ENCODE results near the gene MED12L.

The MED12L gene

GRCh38 chr3:151459358-151459757 lies 373.9 kb downstream of the MED12L start:
- no peak for DNase-seq (ENCODE audit: extremely low spot score)
- TF ChIP-seq CTCF (IDR thresholded peaks at IDR 0.05; ENCODE audit: control extremely low read depth, extremely low read depth, low read depth, missing control alignments) = no peak
- ChIA-PET CTCF (interaction anchor here (0.8 to 4.9 kb wide), 3 partner anchors 9 to 293 kb away, joined by 3 to 32 read pairs (median 4); no protein-coding TSS in a partner anchor), POLR2A (no interaction called here)

- no peak for DNase-seq (ENCODE audit: extremely low spot score)
- ChIA-PET POLR2A (no interaction called here), CTCF (interaction anchor here (0.8 to 4.9 kb wide), 4 partner anchors 8 to 292 kb away, joined by 3 to 32 read pairs (median 4); no protein-coding TSS in a partner anchor)
- no peak for TF ChIP-seq CTCF (IDR thresholded peaks at IDR 0.05; ENCODE audit: control extremely low read depth, extremely low read depth, low read depth, missing control alignments)
Observed at GRCh38 chr3:151460228-151460627, 374.8 kb downstream of the MED12L start.

GRCh38 chr3:151460774-151461450 lies 375.4 kb downstream of the MED12L start, which contains the start of gene IGSF10:
TSS of gene IGSF10 (minus strand) at chr3:151461061. CDS start at chr3:151458709, 2,352 bp downstream.
- CTCF ChIA-PET = interaction anchor here (1.0 kb wide), 1 partner anchor 22 kb away, joined by 4 read pairs; no protein-coding TSS in a partner anchor
- no peak for DNase-seq (ENCODE audit: extremely low spot score)

GRCh38 chr3:151462278-151462780 lies 376.9 kb downstream of the MED12L start:
- POLR2A ChIA-PET = no interaction called here
- DNase-seq (ENCODE audit: extremely low spot score) = no peak
- CTCF ChIA-PET = interaction anchor here (1.5 kb wide), 1 partner anchor 23 kb away, joined by 4 read pairs; no protein-coding TSS in a partner anchor
- TF ChIP-seq CTCF (IDR thresholded peaks at IDR 0.05; ENCODE audit: control extremely low read depth, extremely low read depth, low read depth, missing control alignments) = no peak

More at GRCh38 chr3:151460774-151461450, 375.4 kb downstream of the MED12L start, which contains the start of gene IGSF10:
- TF ChIP-seq CTCF (IDR thresholded peaks at IDR 0.05; ENCODE audit: control extremely low read depth, extremely low read depth, low read depth, missing control alignments) = no peak
- POLR2A ChIA-PET = no interaction called here

GRCh38 chr3:151462991-151463390 lies 377.5 kb downstream of the MED12L start:
- ChIA-PET POLR2A (no interaction called here), CTCF (interaction anchor here (1.5 kb wide), 1 partner anchor 23 kb away, joined by 4 read pairs; no protein-coding TSS in a partner anchor)
- no peak for DNase-seq (ENCODE audit: extremely low spot score)
- no peak for TF ChIP-seq CTCF (IDR thresholded peaks at IDR 0.05; ENCODE audit: control extremely low read depth, extremely low read depth, low read depth, missing control alignments)

GRCh38 chr3:151467069-151467468 lies 381.6 kb downstream of the MED12L start:
- POLR2A ChIA-PET = interaction anchor here (0.5 kb wide), 1 partner anchor 704 kb away, joined by 3 read pairs; the partner anchor contains the start of gene SIAH2
- DNase-seq (ENCODE audit: extremely low spot score) = no peak
- CTCF ChIA-PET = interaction anchor here (0.7 to 4.3 kb wide), 12 partner anchors 9 to 451 kb away, joined by 3 to 41 read pairs (median 16); no protein-coding TSS in a partner anchor
- no peak for TF ChIP-seq CTCF (IDR thresholded peaks at IDR 0.05; ENCODE audit: control extremely low read depth, extremely low read depth, low read depth, missing control alignments)

Data from GM10248 (cell line).